GM12801 (cell line): ENCODE measurements around the gene HNRNPLL.

Experiments
- CTCF ChIP-seq: IDR thresholded peaks from one replicate; pipeline ENCODE4 v1.5.1; 2011; ENCODE audit warnings: control low read depth; ENCODE audit not compliant: insufficient read length; ENCODE audit errors: extremely low read depth

Gene HNRNPLL

DNA sequence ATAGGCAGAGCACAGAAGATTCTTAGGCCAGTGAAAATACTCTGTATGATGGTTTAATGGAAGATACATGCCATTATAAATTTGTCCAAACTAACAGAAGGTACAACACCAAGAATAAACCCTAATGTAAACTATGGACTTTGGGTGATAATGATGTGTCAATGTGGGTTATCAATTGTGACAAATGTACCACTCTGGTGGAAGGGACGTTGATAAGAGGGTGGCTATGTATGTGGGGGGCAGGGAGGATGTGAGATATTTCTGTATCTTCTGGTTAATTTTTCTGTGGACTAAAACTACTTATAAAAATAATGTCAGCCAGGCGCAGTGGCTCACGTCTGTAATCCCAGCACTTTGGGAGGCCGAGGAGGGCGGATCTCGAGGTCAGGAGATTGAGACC is 86.2 kb downstream of the HNRNPLL start:
- TF ChIP-seq CTCF = no peak

GRCh38 chr2:38516122-38516521 is 86.6 kb downstream of the HNRNPLL start:
- no peak for TF ChIP-seq CTCF

DNA sequence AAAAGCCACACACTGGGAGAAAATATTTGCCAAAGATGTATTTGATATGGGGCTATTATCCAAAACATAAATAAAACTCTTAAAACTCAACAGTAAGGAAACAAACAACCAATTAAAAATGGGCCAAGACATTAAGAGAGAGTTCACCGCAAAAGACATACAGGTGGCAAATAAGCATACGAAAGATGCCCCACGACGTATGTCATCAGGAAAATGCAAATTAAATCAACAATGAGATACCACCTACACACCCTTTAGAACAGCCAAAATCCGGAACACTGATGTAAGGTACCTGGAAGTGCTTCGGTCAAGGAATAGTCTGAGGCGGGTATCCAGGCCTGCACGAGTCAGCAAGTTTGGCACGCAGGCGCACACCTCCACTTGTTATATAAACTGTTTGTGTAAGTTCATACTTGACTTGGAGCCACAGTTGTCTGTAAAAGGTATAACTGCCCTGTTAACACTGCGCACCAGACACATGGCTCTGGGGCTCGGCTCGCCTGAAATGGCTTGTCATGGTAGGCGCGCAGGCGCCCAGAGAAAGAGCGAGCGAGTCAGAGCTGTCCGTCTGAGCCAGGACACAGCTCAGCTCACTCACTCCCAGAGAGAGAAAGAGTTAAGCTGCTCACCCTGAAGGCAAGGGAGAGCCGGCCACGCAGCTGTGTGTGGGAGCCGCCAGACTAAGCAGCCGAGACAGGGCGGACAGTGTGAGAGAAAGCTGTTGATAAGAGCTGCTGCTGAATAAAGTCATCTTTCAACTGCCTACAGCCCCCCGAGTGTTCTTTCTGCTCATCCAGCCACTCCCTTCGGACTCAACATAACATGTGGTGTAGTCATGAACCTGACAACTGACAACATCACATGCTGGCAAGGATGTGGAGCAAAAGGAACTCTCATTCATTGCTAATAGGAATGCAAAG is 87.3 kb downstream of the HNRNPLL start:
- TF ChIP-seq CTCF = no peak

- no peak for TF ChIP-seq CTCF
Measured at GRCh38 chr2:38514603-38515154, 88.0 kb downstream of the HNRNPLL start.

- no peak for TF ChIP-seq CTCF
Measured at GRCh38 chr2:38512211-38512610, 90.5 kb downstream of the HNRNPLL start.
